Endothelial cell of umbilical vein (primary cell): ENCODE results near the gene TTC34. TPM values are rescaled to one million over a fixed set of nuclear protein-coding genes. Genes with fewer than 3 reads are reported as not detected.

Source experiments
- BruUV-seq: library from RNA; stranded (reverse); fragments of 400-500 nt; replicated peaks from 2 replicates; lab custom pipeline; 2021; lab: Mats Ljungman, UMichigan
- CTCF ChIA-PET: fragments of 300-600, 350-600 bp; sonication (Branson Sonifier 250); formaldehyde crosslinking; loops from one replicate; lab custom pipeline; 2021; ENCODE audit warnings: antibody characterized with exemption, inconsistent platforms; lab: Charles Lee
- POLR2A ChIA-PET: fragments of 300-600, 350-600 bp; sonication (Branson Sonifier 250); formaldehyde crosslinking; loops from one replicate; lab custom pipeline; 2021; ENCODE audit warnings: antibody characterized with exemption, inconsistent platforms; lab: Charles Lee
- DNase-seq: peaks from one replicate; pipeline ENCODE4 v3.0.0-alpha.2; 2011; ENCODE audit warnings: low read depth, low spot score
- FAIRE-seq: peaks from 2 replicates; lab custom pipeline; 2011; peaks lifted over from hg19 to GRCh38; lab: Jason Lieb, UNC
- H2AFZ ChIP-seq: 2 replicates; pipeline ENCODE4 v1.6.0; 2012; ENCODE audit warnings: low read depth, low read length, control low read depth, inconsistent platforms
- H3K27ac ChIP-seq: 2 replicates; pipeline ENCODE4 v1.5.1; 2011; ENCODE audit warnings: low read depth, mild to moderate bottlenecking, control low read depth, low read length, moderate library complexity; ENCODE audit not compliant: insufficient read depth
- H3K27me3 ChIP-seq, 2 experiments: 2 replicates each; pipeline versions ENCODE4 v1.6.0 to v1.6.1; 2011; ENCODE audit warnings: low read length in 2 of 2, mixed read lengths in 1 of 2; ENCODE audit not compliant: control insufficient read depth in 2 of 2, insufficient read depth in 2 of 2
- H3K36me3 ChIP-seq, 2 experiments: 2 replicates in 1 of 2; 3 replicates in 1 of 2; pipeline ENCODE4 v1.5.1; 2011; ENCODE audit warnings: low read length in 2 of 2, mild to moderate bottlenecking in 1 of 2, moderate library complexity in 1 of 2; ENCODE audit not compliant: control insufficient read depth in 2 of 2, insufficient read depth in 2 of 2; ENCODE audit errors: extremely low read depth in 1 of 2
- H3K4me1 ChIP-seq: 3 replicates; pipeline ENCODE4 v1.5.1; 2011; ENCODE audit warnings: mild to moderate bottlenecking, low read length; ENCODE audit not compliant: control insufficient read depth, insufficient read depth; ENCODE audit errors: extremely low read depth
- H3K4me2 ChIP-seq: 2 replicates; pipeline ENCODE4 v1.6.1; 2011; ENCODE audit warnings: low read length, control low read depth, mixed read lengths; ENCODE audit not compliant: insufficient read depth
- H3K4me3 ChIP-seq, 3 experiments: fragments of 200-600 bp in 1 of 3; sonication (generic), shearing (Covaris generic) in 1 of 3; replicated peaks in 1 of 3; 2 replicates each; pipeline ENCODE4 v1.5.1; 2011 to 2016; ENCODE audit warnings: control low read depth in 3 of 3, low read length in 3 of 3, mild to moderate bottlenecking in 2 of 3, inconsistent platforms in 1 of 3, low read depth in 1 of 3, moderate library complexity in 1 of 3; ENCODE audit not compliant: insufficient read depth in 1 of 3
- H3K79me2 ChIP-seq: 2 replicates; pipeline ENCODE4 v1.6.0; 2012; ENCODE audit warnings: low read length, inconsistent platforms; ENCODE audit not compliant: control insufficient read depth, insufficient read depth
- H3K9ac ChIP-seq: replicated peaks from 2 replicates; pipeline ENCODE3; 2011; ENCODE audit warnings: low read length, control low read depth; ENCODE audit not compliant: insufficient read depth; ENCODE audit errors: extremely low read depth
- H3K9me1 ChIP-seq: replicated peaks from 3 replicates; pipeline ENCODE4 v1.6.0; 2011; ENCODE audit warnings: mild to moderate bottlenecking, low read length; ENCODE audit not compliant: control insufficient read depth, insufficient read depth; ENCODE audit errors: extremely low read depth
- H3K9me3 ChIP-seq: replicated peaks from 2 replicates; pipeline ENCODE4 v1.5.1; 2012; ENCODE audit warnings: low read length, inconsistent platforms; ENCODE audit not compliant: control insufficient read depth, insufficient read depth
- H4K20me1 ChIP-seq: replicated peaks from 2 replicates; pipeline ENCODE3; 2011; ENCODE audit warnings: mild to moderate bottlenecking, low read length; ENCODE audit not compliant: control insufficient read depth, insufficient read depth; ENCODE audit errors: extremely low read depth
- CTCF ChIP-seq, 2 donors: IDR thresholded peaks; 1 replicate in 1 of 2; 2 replicates in 1 of 2; pipeline ENCODE4 v1.5.1; 2011; ENCODE audit warnings: low read length in 2 of 2, mild to moderate bottlenecking in 2 of 2, moderate library complexity in 2 of 2, control low read depth in 1 of 2, inconsistent platforms in 1 of 2, low read depth in 1 of 2; ENCODE audit not compliant: insufficient read depth in 1 of 2; ENCODE audit errors: extremely low read depth in 1 of 2
- EZH2 ChIP-seq: IDR thresholded peaks from 2 replicates; pipeline ENCODE4 v1.6.1; 2012; ENCODE audit warnings: borderline replicate concordance, low read depth, mild to moderate bottlenecking, moderate library complexity, low read length, inconsistent platforms; ENCODE audit not compliant: severe bottlenecking
- FOS ChIP-seq: IDR thresholded peaks from 2 replicates; pipeline ENCODE4 v1.6.1; 2011; ENCODE audit warnings: mild to moderate bottlenecking, low read length, moderate library complexity, borderline replicate concordance; ENCODE audit not compliant: insufficient read depth
- GATA2 ChIP-seq: IDR thresholded peaks from 2 replicates; pipeline ENCODE4 v1.7.0; 2011; ENCODE audit warnings: low read depth, mild to moderate bottlenecking, moderate library complexity, mixed read lengths, low read length; ENCODE audit not compliant: insufficient read length, insufficient read depth
- JUN ChIP-seq: IDR thresholded peaks from 2 replicates; pipeline ENCODE4 v1.6.1; 2011; ENCODE audit warnings: borderline replicate concordance, low read depth; ENCODE audit not compliant: insufficient read length, insufficient read depth
- MAX ChIP-seq: IDR thresholded peaks from 2 replicates; pipeline ENCODE4 v1.6.1; 2011; ENCODE audit not compliant: insufficient read depth, insufficient read length
- MYC ChIP-seq: IDR thresholded peaks from one replicate; pipeline ENCODE4 v1.6.1; 2011; ENCODE audit warnings: mild to moderate bottlenecking, low read depth, low read length
- POLR2A ChIP-seq: IDR thresholded peaks from 2 replicates; pipeline ENCODE4 v1.6.1; 2012; ENCODE audit warnings: low read depth, mild to moderate bottlenecking, control low read depth, low read length
- POLR2AphosphoS5 ChIP-seq: IDR thresholded peaks from 2 replicates; pipeline ENCODE4 v1.6.1; 2012; ENCODE audit warnings: low read depth, mild to moderate bottlenecking, control low read depth, low read length, moderate library complexity; ENCODE audit not compliant: insufficient read depth
- dilution Hi-C: fragments of 300-500 bp; cut with MboI; formaldehyde crosslinking; loops from one replicate; pipeline ENCODE4 v1.15.0; 2019; ENCODE audit warnings: low sequenced_read_pairs; ENCODE audit not compliant: extremely low pct_ligation_motif_present
- intact Hi-C: fragments of 100-400 bp; cut with micrococcal nuclease; formaldehyde crosslinking; loops from one replicate; pipeline ENCODE4 v1.10.0; 2022
- polyA plus RNA-seq, 4 experiments: library from polyadenylated mRNA; depleted of rRNA in 3 of 4; stranded (reverse) in 3 of 4; unstranded in 1 of 4; fragments of >200 nt; gene quantifications; 2 replicates each; pipeline versions ENCODE4 v1.2.1 to v1.2.3, GENCODE V29; 2011 to 2012; ENCODE audit warnings: missing spikeins in 1 of 4
- total RNA-seq: library from RNA; stranded (reverse); gene quantifications from 2 replicates; pipeline ENCODE4 v1.2.3, GENCODE V29; 2021

The TTC34 gene
- total and polyA plus RNA-seq, 2 donors (not counting 3 experiments of a cell fraction or from before 2014, with no cell fraction given), result 0.08 to 0.77 TPM

- Histone ChIP-seq H3K4me3 (no peak overlapping the region), H4K20me1 (no peaks in the 10 kb centered on the region), H3K27ac (no peak overlapping the region), H3K79me2 (no peaks in the 10 kb centered on the region), H3K36me3 (no peaks in the 10 kb centered on the region), H3K4me2 (no peak overlapping the region), H3K9me1 (no peaks in the 10 kb centered on the region), H3K4me1 (no peaks in the 10 kb centered on the region), H3K9ac (no peak overlapping the region), H2AFZ (no peak overlapping the region), H3K27me3 (no peaks in the 10 kb centered on the region), H3K9me3 (no peaks in the 10 kb centered on the region)
- ChIA-PET CTCF (no interaction called here), POLR2A (no interaction called here)
- no peak for TF ChIP-seq CTCF (IDR thresholded peaks at IDR 0.05; ENCODE audit: extremely low read depth in 1 of 2, insufficient read depth in 1 of 2, low read depth in 1 of 2, low read length in 2 of 2)
- TF ChIP-seq GATA2, result no peak
- TF ChIP-seq MAX, result no peak
- TF ChIP-seq FOS, result no peak
- TF ChIP-seq MYC, result no peak
- no peak for TF ChIP-seq JUN
- no peak for TF ChIP-seq EZH2
- TF ChIP-seq POLR2A, result no peak
- TF ChIP-seq POLR2AphosphoS5, result no peak
- BruUV-seq, result no TSS peak
- intact Hi-C loops, result no loop called here
- no peak for DNase-seq
- no peak for FAIRE-seq
- dilution Hi-C loops, result no loop called here
Observed at GRCh38 chr1:2822621-2823145, 21.2 kb upstream of the TTC34 start.
